ENCODE data around the gene WDR46.

GRCh38 chr6:33243476-33243875 lies 45.6 kb downstream of the WDR46 start:
- TF ChIP-seq CTCF (IDR thresholded peaks at IDR 0.05; ENCODE audit: low read length) (no peak), EZH2 (IDR thresholded peaks at IDR 0.05; ENCODE audit: borderline replicate concordance, low read length) (no peak)
